ENCODE data around the gene TMEM250. TPM values are rescaled to one million over a fixed set of nuclear protein-coding genes. Genes with fewer than 3 reads are reported as not detected.
A peak's percentile ranks its signal among the peaks of the same experiment; 100 is the strongest.

Gene TMEM250
- total and polyA plus RNA-seq, 4 donors = 14.9 to 25.1 (median 20.5) TPM

GRCh38 chr9:136142859-136143214, 24.2 kb upstream of the TMEM250 start:
- no peaks in the 10 kb centered on the region for H3K36me3 ChIP-seq (ENCODE audit: control insufficient read depth in 1 of 2, insufficient read depth in 2 of 2, low read length in 1 of 2)
- H3K27me3 ChIP-seq (ENCODE audit: control insufficient read depth in 1 of 2, insufficient read depth in 2 of 2, low read length in 1 of 2) = peaks cover 0 to 3% of the 10 kb centered on the region in 2 donors
- ATAC-seq (ENCODE audit: low FRiP score) = no peak
- intact Hi-C loops (cut with DNase I) = no loop called here
- no peaks in the 10 kb centered on the region for H3K4me1 ChIP-seq (ENCODE audit: control insufficient read depth in 1 of 2, insufficient read depth in 2 of 2, low read length in 2 of 2)
- H3K27ac ChIP-seq (ENCODE audit: low read depth in 1 of 2, low read length in 2 of 2) = no peak overlapping the region
- H3K4me3 ChIP-seq (ENCODE audit: low read length in 2 of 2) = no peak overlapping the region
- H3K9me3 ChIP-seq (ENCODE audit: control insufficient read depth, low read length) = no peaks in the 10 kb centered on the region
- no peak for DNase-seq
- 63 to 73% methylated on average over 13 of the region's 13 CpGs for WGBS, 2 donors

- no peaks in the 10 kb centered on the region for H3K36me3 ChIP-seq (ENCODE audit: control insufficient read depth in 1 of 2, insufficient read depth in 2 of 2, low read length in 1 of 2)
- 86 to 93% methylated on average over 6 of the region's 6 CpGs for WGBS, 2 donors
- no peak overlapping the region for H3K27ac ChIP-seq (ENCODE audit: low read depth in 1 of 2, low read length in 2 of 2)
- ATAC-seq (ENCODE audit: low FRiP score) (no peak), DNase-seq (no peak)
- intact Hi-C loops (cut with DNase I) = no loop called here
- no peaks in the 10 kb centered on the region for H3K9me3 ChIP-seq (ENCODE audit: control insufficient read depth, low read length)
- no peak overlapping the region for H3K4me3 ChIP-seq (ENCODE audit: low read length in 2 of 2)
- H3K27me3 ChIP-seq (ENCODE audit: control insufficient read depth in 1 of 2, insufficient read depth in 2 of 2, low read length in 1 of 2) = peaks cover 0 to 3% of the 10 kb centered on the region in 2 donors
- no peaks in the 10 kb centered on the region for H3K4me1 ChIP-seq (ENCODE audit: control insufficient read depth in 1 of 2, insufficient read depth in 2 of 2, low read length in 2 of 2)
Measured at GRCh38 chr9:136142414-136142796, 23.7 kb upstream of the TMEM250 start.

- no peaks in the 10 kb centered on the region for H3K36me3 ChIP-seq (ENCODE audit: control insufficient read depth in 1 of 2, insufficient read depth in 2 of 2, low read length in 1 of 2)
- H3K27me3 ChIP-seq (ENCODE audit: control insufficient read depth in 1 of 2, insufficient read depth in 2 of 2, low read length in 1 of 2) = peaks cover 0 to 3% of the 10 kb centered on the region in 2 donors
- no peak overlapping the region for H3K27ac ChIP-seq (ENCODE audit: low read depth in 1 of 2, low read length in 2 of 2)
- no peaks in the 10 kb centered on the region for H3K9me3 ChIP-seq (ENCODE audit: control insufficient read depth, low read length)
- ATAC-seq (ENCODE audit: low FRiP score) = no peak
- intact Hi-C loops (cut with DNase I) = no loop called here
- no peak for DNase-seq
- H3K4me3 ChIP-seq (ENCODE audit: low read length in 2 of 2) = no peak overlapping the region
- WGBS, 2 donors = 81 to 87% methylated on average over 19 of the region's 19 CpGs
- H3K4me1 ChIP-seq (ENCODE audit: control insufficient read depth in 1 of 2, insufficient read depth in 2 of 2, low read length in 2 of 2) = no peaks in the 10 kb centered on the region
Measured at GRCh38 chr9:136141682-136142413, 23.2 kb upstream of the TMEM250 start.

- DNase-seq = peak in 1 of 2 donors; percentile 40
- no peak for ATAC-seq (ENCODE audit: low FRiP score)
- H3K9me3 ChIP-seq (ENCODE audit: control insufficient read depth, low read length) = no peaks in the 10 kb centered on the region
- H3K4me1 ChIP-seq (ENCODE audit: control insufficient read depth in 1 of 2, insufficient read depth in 2 of 2, low read length in 2 of 2) = no peaks in the 10 kb centered on the region
- H3K27me3 ChIP-seq (ENCODE audit: control insufficient read depth in 1 of 2, insufficient read depth in 2 of 2, low read length in 1 of 2) = peaks cover 0 to 3% of the 10 kb centered on the region in 2 donors
- WGBS, 2 donors = 37 to 48% methylated on average over 14 of the region's 14 CpGs
- no peak overlapping the region for H3K4me3 ChIP-seq (ENCODE audit: low read length in 2 of 2)
- no peaks in the 10 kb centered on the region for H3K36me3 ChIP-seq (ENCODE audit: control insufficient read depth in 1 of 2, insufficient read depth in 2 of 2, low read length in 1 of 2)
- H3K27ac ChIP-seq (ENCODE audit: low read depth in 1 of 2, low read length in 2 of 2) = no peak overlapping the region
- intact Hi-C loops (cut with DNase I) = no loop called here
Measured at GRCh38 chr9:136140966-136141365, 22.3 kb upstream of the TMEM250 start.

GRCh38 chr9:136140046-136140445, 21.4 kb upstream of the TMEM250 start:
- intact Hi-C loops (cut with DNase I) = no loop called here
- Histone ChIP-seq H3K36me3 (ENCODE audit: control insufficient read depth in 1 of 2, insufficient read depth in 2 of 2, low read length in 1 of 2) (no peaks in the 10 kb centered on the region), H3K4me1 (ENCODE audit: control insufficient read depth in 1 of 2, insufficient read depth in 2 of 2, low read length in 2 of 2) (no peaks in the 10 kb centered on the region), H3K4me3 (ENCODE audit: low read length in 2 of 2) (no peak overlapping the region), H3K9me3 (ENCODE audit: control insufficient read depth, low read length) (no peaks in the 10 kb centered on the region), H3K27ac (ENCODE audit: low read depth in 1 of 2, low read length in 2 of 2) (no peak overlapping the region), H3K27me3 (ENCODE audit: control insufficient read depth in 1 of 2, insufficient read depth in 2 of 2, low read length in 1 of 2) (peaks cover 0 to 3% of the 10 kb centered on the region in 2 donors)
- no peak for DNase-seq
- ATAC-seq (ENCODE audit: low FRiP score) = no peak
- WGBS, 2 donors = 90 to 91% methylated on average over 5 of the region's 5 CpGs

- WGBS, 2 donors = 20 to 26% methylated on average over 9 of the region's 9 CpGs
- Histone ChIP-seq H3K27me3 (ENCODE audit: control insufficient read depth in 1 of 2, insufficient read depth in 2 of 2, low read length in 1 of 2) (peaks cover 0 to 3% of the 10 kb centered on the region in 2 donors), H3K4me3 (ENCODE audit: low read length in 2 of 2) (no peak overlapping the region), H3K27ac (ENCODE audit: low read depth in 1 of 2, low read length in 2 of 2) (no peak overlapping the region), H3K4me1 (ENCODE audit: control insufficient read depth in 1 of 2, insufficient read depth in 2 of 2, low read length in 2 of 2) (no peaks in the 10 kb centered on the region), H3K9me3 (ENCODE audit: control insufficient read depth, low read length) (no peaks in the 10 kb centered on the region), H3K36me3 (ENCODE audit: control insufficient read depth in 1 of 2, insufficient read depth in 2 of 2, low read length in 1 of 2) (no peaks in the 10 kb centered on the region)
- intact Hi-C loops (cut with DNase I) = no loop called here
- DNase-seq = peak in 1 of 2 donors; percentile 40
- ATAC-seq (ENCODE audit: low FRiP score) = no peak
Measured at GRCh38 chr9:136138566-136138965, 19.9 kb upstream of the TMEM250 start.

- Histone ChIP-seq H3K9me3 (ENCODE audit: control insufficient read depth, low read length) (no peaks in the 10 kb centered on the region), H3K27ac (ENCODE audit: low read depth in 1 of 2, low read length in 2 of 2) (no peak overlapping the region), H3K36me3 (ENCODE audit: control insufficient read depth in 1 of 2, insufficient read depth in 2 of 2, low read length in 1 of 2) (no peaks in the 10 kb centered on the region), H3K4me1 (ENCODE audit: control insufficient read depth in 1 of 2, insufficient read depth in 2 of 2, low read length in 2 of 2) (no peaks in the 10 kb centered on the region), H3K27me3 (ENCODE audit: control insufficient read depth in 1 of 2, insufficient read depth in 2 of 2, low read length in 1 of 2) (peaks cover 0 to 3% of the 10 kb centered on the region in 2 donors), H3K4me3 (ENCODE audit: low read length in 2 of 2) (no peak overlapping the region)
- 73 to 75% methylated on average over 27 of the region's 27 CpGs for WGBS, 2 donors
- peak in 1 of 2 donors; percentile 29 for DNase-seq
- ATAC-seq (ENCODE audit: low FRiP score) = no peak
- intact Hi-C loops (cut with DNase I) = no loop called here
Measured at GRCh38 chr9:136137321-136138265, 18.9 kb upstream of the TMEM250 start.

GRCh38 chr9:136136127-136136925, 17.7 kb upstream of the TMEM250 start:
- H3K27me3 ChIP-seq (ENCODE audit: control insufficient read depth in 1 of 2, insufficient read depth in 2 of 2, low read length in 1 of 2) = peaks cover 0 to 3% of the 10 kb centered on the region in 2 donors
- intact Hi-C loops (cut with DNase I) = no loop called here
- H3K4me3 ChIP-seq (ENCODE audit: low read length in 2 of 2) = no peak overlapping the region

More at GRCh38 chr9:136136127-136136925, 17.7 kb upstream of the TMEM250 start:
- 80 to 83% methylated on average over 29 to 33 of the region's 33 CpGs for WGBS, 2 donors
- no peak for ATAC-seq (ENCODE audit: low FRiP score)
- Histone ChIP-seq H3K9me3 (ENCODE audit: control insufficient read depth, low read length) (no peaks in the 10 kb centered on the region), H3K4me1 (ENCODE audit: control insufficient read depth in 1 of 2, insufficient read depth in 2 of 2, low read length in 2 of 2) (no peaks in the 10 kb centered on the region), H3K36me3 (ENCODE audit: control insufficient read depth in 1 of 2, insufficient read depth in 2 of 2, low read length in 1 of 2) (no peaks in the 10 kb centered on the region), H3K27ac (ENCODE audit: low read depth in 1 of 2, low read length in 2 of 2) (no peak overlapping the region)
- DNase-seq = no peak
